Hepatocyte (in vitro differentiated cells): ENCODE data around the gene ZNF560. TPM values are rescaled to one million over a fixed set of nuclear protein-coding genes. Genes with fewer than 3 reads are reported as not detected.

ENCODE experiments used
- DNase-seq: peaks from one replicate; pipeline ENCODE4 v3.0.0-alpha.2; 2016; ENCODE audit warnings: low spot score
- H2AFZ ChIP-seq: fragments of 200-600 bp; sonication (generic); 2 replicates; pipeline ENCODE4 v1.6.0; 2016; ENCODE audit warnings: antibody characterized with exemption, mild to moderate bottlenecking
- H3K27ac ChIP-seq: fragments of 200-600 bp; sonication (generic); 2 replicates; pipeline ENCODE4 v1.5.1; 2016; ENCODE audit warnings: mild to moderate bottlenecking
- H3K27me3 ChIP-seq: fragments of 200-600 bp; sonication (generic); 2 replicates; pipeline ENCODE4 v1.6.1; 2016
- H3K36me3 ChIP-seq: fragments of 200-600 bp; sonication (generic); replicated peaks from 2 replicates; pipeline ENCODE4 v1.5.1; 2016; ENCODE audit warnings: low read depth; ENCODE audit not compliant: insufficient read depth
- H3K4me1 ChIP-seq: fragments of 200-600 bp; sonication (generic); 2 replicates; pipeline ENCODE4 v1.5.1; 2016; ENCODE audit warnings: mild to moderate bottlenecking, moderate library complexity; ENCODE audit not compliant: insufficient read depth
- H3K4me2 ChIP-seq: fragments of 200-600 bp; sonication (generic); 2 replicates; pipeline ENCODE4 v1.6.0; 2016
- H3K4me3 ChIP-seq: fragments of 200-600 bp; sonication (generic); 2 replicates; pipeline ENCODE4 v1.5.1; 2016; ENCODE audit warnings: mild to moderate bottlenecking
- H3K79me2 ChIP-seq: fragments of 200-600 bp; sonication (generic); 2 replicates; pipeline ENCODE4 v1.6.0; 2017; ENCODE audit warnings: mild to moderate bottlenecking
- H3K9me2 ChIP-seq: fragments of 200-600 bp; sonication (generic); replicated peaks from 2 replicates; pipeline ENCODE4 v1.6.0; 2017; ENCODE audit warnings: mild to moderate bottlenecking; ENCODE audit not compliant: insufficient read depth
- H3K9me3 ChIP-seq: fragments of 200-600 bp; sonication (generic); 2 replicates; pipeline ENCODE4 v1.5.1; 2016; ENCODE audit warnings: low read depth, mild to moderate bottlenecking
- H4K20me1 ChIP-seq: fragments of 200-600 bp; sonication (generic); 2 replicates; pipeline ENCODE4 v1.6.0; 2016; ENCODE audit warnings: mild to moderate bottlenecking; ENCODE audit not compliant: insufficient read depth, poor library complexity, severe bottlenecking
- EZH2 ChIP-seq: fragments of 200-600 bp; sonication (generic); IDR thresholded peaks from 2 replicates; pipeline ENCODE4 v1.6.1; 2016; ENCODE audit warnings: antibody characterized with exemption, mild to moderate bottlenecking, borderline replicate concordance
- EZH2phosphoT487 ChIP-seq: fragments of 200-600 bp; sonication (generic); IDR thresholded peaks from one replicate; pipeline ENCODE4 v1.6.1; 2018; ENCODE audit warnings: antibody characterized with exemption, mild to moderate bottlenecking, low read depth, moderate library complexity; ENCODE audit not compliant: unreplicated experiment, severe bottlenecking
- WGBS: methylation state at CpG from one replicate; pipeline ENCODE4 v1.1.6; 2016; ENCODE audit warnings: low lambda C conversion rate; ENCODE audit errors: missing lambda C conversion rate; 5-methylcytosine and 5-hydroxymethylcytosine counted together
- polyA plus RNA-seq: library from polyadenylated mRNA; unstranded; fragments of >200 nt; fragmentation: Nextera tagmentation; extraction: Ambion mirVana; gene quantifications from 2 replicates; pipeline ENCODE4 v1.2.1, GENCODE V29; 2016
- total RNA-seq: library from RNA; depleted of rRNA; stranded (reverse); fragments of >200 nt; gene quantifications from 2 replicates; pipeline ENCODE4 v1.2.3, GENCODE V29; 2014
- TF ChIP-seq, protein P1 (sequence below): fragments of 200-600 bp; sonication (generic); IDR thresholded peaks from 2 replicates; pipeline ENCODE4 v1.5.1; 2016; ENCODE audit warnings: antibody characterized with exemption, mild to moderate bottlenecking; ENCODE audit not compliant: poor library complexity

The ZNF560 gene
- total and polyA plus RNA-seq, 2 experiments from 2014 or later = not detected

DNA sequence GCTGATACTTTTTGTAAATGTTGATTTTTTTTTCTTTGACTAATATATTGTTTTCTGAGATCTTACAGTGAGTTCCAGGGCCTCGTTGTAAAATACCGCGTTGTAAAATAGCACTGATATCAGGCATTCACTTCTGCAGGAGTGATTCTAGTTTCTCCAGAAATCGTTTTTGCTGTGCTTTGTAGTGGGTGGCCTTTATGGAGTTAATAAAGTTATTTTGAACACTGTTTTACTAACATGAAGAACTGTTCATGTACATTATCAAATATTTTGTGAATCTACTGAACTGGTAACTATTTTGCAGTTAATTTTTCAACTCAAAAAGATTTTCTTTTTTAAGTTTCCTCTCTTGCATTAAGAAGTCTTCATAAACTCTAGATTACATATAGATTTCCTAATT, 62.1 kb downstream of the ZNF560 start:
- 91% methylated on average over 4 of the region's 4 CpGs for WGBS
- no peak for DNase-seq

DNA sequence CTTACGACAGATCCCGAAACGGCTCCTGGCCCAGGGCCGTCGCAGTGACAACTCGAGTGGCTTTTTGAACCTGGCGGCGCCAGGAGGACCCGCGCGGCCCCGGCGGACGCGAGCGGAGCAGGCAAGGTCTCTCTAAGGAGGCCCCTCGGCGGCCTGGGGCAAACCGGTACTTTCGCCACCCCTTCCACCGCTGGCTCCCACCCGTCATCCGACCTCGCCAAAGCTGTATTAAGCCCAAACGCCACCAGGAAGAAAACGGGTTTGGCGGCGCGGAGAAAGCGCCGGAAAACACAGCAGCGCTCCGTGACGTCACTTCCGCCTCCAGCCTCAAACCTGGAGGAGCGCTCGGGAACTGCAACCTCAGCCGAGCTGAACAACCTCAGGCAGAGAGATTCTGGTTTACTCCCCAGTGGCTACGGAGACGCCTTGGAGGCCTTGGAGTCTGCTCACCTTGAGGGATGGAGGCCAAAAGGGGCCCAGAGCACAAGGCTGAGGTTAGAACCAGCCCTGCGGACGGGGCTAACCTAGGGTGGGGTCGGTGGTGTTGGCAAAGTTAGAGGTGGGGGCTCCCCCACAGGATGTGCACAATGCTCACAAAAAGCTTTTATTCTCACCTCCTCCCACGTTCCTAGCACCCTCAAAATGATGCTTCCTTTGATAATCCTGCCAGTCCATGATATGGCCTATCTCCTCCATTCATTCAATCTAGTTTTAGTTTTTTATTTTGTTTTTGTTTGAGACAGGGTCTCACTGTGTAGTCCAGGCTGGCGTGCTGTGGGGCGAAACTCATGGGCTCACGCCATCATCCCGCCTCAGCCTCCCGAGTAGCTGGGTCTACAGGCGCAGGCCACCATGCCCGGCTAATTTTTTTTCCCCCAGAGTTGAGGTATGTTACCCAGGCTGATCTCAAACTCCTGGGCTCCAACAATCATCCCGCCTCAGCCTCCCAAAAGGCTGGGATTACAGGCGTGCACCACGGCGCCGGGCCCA, 62.8 kb downstream of the ZNF560 start, which contains the start of gene ZNF266:
Gene ZNF266, minus strand, starts transcription at position 295 of the 990 bp plus-strand sequence. CDS start 15,484 bp downstream, outside the sequence.
- TF ChIP-seq, protein P1, sequence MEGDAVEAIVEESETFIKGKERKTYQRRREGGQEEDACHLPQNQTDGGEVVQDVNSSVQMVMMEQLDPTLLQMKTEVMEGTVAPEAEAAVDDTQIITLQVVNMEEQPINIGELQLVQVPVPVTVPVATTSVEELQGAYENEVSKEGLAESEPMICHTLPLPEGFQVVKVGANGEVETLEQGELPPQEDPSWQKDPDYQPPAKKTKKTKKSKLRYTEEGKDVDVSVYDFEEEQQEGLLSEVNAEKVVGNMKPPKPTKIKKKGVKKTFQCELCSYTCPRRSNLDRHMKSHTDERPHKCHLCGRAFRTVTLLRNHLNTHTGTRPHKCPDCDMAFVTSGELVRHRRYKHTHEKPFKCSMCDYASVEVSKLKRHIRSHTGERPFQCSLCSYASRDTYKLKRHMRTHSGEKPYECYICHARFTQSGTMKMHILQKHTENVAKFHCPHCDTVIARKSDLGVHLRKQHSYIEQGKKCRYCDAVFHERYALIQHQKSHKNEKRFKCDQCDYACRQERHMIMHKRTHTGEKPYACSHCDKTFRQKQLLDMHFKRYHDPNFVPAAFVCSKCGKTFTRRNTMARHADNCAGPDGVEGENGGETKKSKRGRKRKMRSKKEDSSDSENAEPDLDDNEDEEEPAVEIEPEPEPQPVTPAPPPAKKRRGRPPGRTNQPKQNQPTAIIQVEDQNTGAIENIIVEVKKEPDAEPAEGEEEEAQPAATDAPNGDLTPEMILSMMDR = peak; percentile 35
- TF ChIP-seq EZH2phosphoT487 (no peak), EZH2 (no peak)
- no peaks in the 10 kb centered on the region for H3K36me3 ChIP-seq
- H3K4me2 ChIP-seq = peak within 1 kb of the TSS; percentile 77
- no peaks in the 10 kb centered on the region for H3K27me3 ChIP-seq
- H3K79me2 ChIP-seq = peaks cover 51% of the 10 kb centered on the region
- DNase-seq = peak; percentile 96
- H2AFZ ChIP-seq = peak within 1 kb of the TSS; percentile 88
- peak within 1 kb of the TSS; percentile 84 for H3K27ac ChIP-seq
- H4K20me1 ChIP-seq = no peaks in the 10 kb centered on the region
- H3K9me3 ChIP-seq = no peaks in the 10 kb centered on the region
- peak within 1 kb of the TSS; percentile 45 for H3K4me3 ChIP-seq
- H3K9me2 ChIP-seq = no peaks in the 10 kb centered on the region
- peaks cover 7% of the 10 kb centered on the region for H3K4me1 ChIP-seq
- WGBS = 20% methylated on average over 56 of the region's 56 CpGs

More for the DNA sequence above, 62.1 kb downstream of the ZNF560 start:
- H3K9me2 ChIP-seq = no peaks in the 10 kb centered on the region
- no peaks in the 10 kb centered on the region for H3K36me3 ChIP-seq
- TF ChIP-seq EZH2 (no peak), EZH2phosphoT487 (no peak)
- TF ChIP-seq, protein P1 = no peak
- H3K27ac ChIP-seq = no peak overlapping the region
- H3K4me1 ChIP-seq = peaks cover 7% of the 10 kb centered on the region
- peak overlapping the region; percentile 77 for H3K4me2 ChIP-seq
- H3K4me3 ChIP-seq = peak overlapping the region; percentile 45
- H3K79me2 ChIP-seq = peaks cover 51% of the 10 kb centered on the region
- peak overlapping the region; percentile 88 for H2AFZ ChIP-seq
- peaks cover 3% of the 10 kb centered on the region for H3K9me3 ChIP-seq
- no peaks in the 10 kb centered on the region for H4K20me1 ChIP-seq
- H3K27me3 ChIP-seq = no peaks in the 10 kb centered on the region

DNA sequence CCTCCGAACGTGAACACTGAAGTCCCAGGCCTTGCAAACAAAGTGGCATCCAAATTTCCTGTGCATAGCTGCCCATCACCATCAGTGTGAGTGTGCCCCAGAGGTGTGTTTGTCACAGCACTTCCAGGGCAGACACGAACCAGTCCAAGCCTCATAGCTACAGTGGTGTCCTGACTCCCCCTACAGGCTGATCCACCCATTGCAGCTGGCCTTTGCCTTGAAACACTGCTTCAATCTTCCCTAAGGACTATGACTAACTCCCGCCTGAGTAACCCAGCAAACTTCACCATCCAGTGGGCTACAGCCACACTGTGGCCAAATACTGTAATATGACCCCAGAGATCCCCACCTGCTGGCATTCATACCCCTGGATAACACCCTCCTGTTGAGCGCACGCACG, 66.9 kb downstream of the ZNF560 start:
- H3K4me2 ChIP-seq = no peak overlapping the region
- peaks cover 7% of the 10 kb centered on the region for H3K4me1 ChIP-seq
- no peak overlapping the region for H3K27ac ChIP-seq
- H3K36me3 ChIP-seq = no peaks in the 10 kb centered on the region
- no peak overlapping the region for H3K4me3 ChIP-seq
- H4K20me1 ChIP-seq = no peaks in the 10 kb centered on the region
- DNase-seq = peak; percentile 19
- peaks cover 34% of the 10 kb centered on the region for H3K79me2 ChIP-seq
- no peaks in the 10 kb centered on the region for H3K9me2 ChIP-seq
- no peaks in the 10 kb centered on the region for H3K9me3 ChIP-seq
- no peaks in the 10 kb centered on the region for H3K27me3 ChIP-seq
- TF ChIP-seq EZH2 (no peak), EZH2phosphoT487 (no peak)
- TF ChIP-seq, protein P1 = no peak
- no peak overlapping the region for H2AFZ ChIP-seq
- WGBS = 96% methylated on average over 7 of the region's 7 CpGs
